Measurements from ENCODE around the gene ZBP1.
A peak's percentile ranks its signal among the peaks of the same experiment; 100 is the strongest.

ZBP1 gene

GRCh38 chr20:57577679-57578475, 42.3 kb downstream of the ZBP1 start:
- no peak overlapping the region for H3K4me3 ChIP-seq (ENCODE audit: low read depth, low read length)
- in situ Hi-C loops (cut with HindIII; ENCODE audit: low sequenced_read_pairs): no loop called here
- no peak for DNase-seq (ENCODE audit: low read depth, low spot score)
- no peak for TF ChIP-seq CTCF (IDR thresholded peaks at IDR 0.05; ENCODE audit: low read depth, low read length)

GRCh38 chr20:57576617-57577550, 43.3 kb downstream of the ZBP1 start:
- in situ Hi-C loops (cut with HindIII; ENCODE audit: low sequenced_read_pairs): no loop called here
- TF ChIP-seq CTCF (IDR thresholded peaks at IDR 0.05; ENCODE audit: low read depth, low read length): no peak
- DNase-seq (ENCODE audit: low read depth, low spot score): no peak
- no peak overlapping the region for H3K4me3 ChIP-seq (ENCODE audit: low read depth, low read length)

GRCh38 chr20:57576002-57576401, 44.2 kb downstream of the ZBP1 start:
- H3K4me3 ChIP-seq (ENCODE audit: low read depth, low read length): no peak overlapping the region
- in situ Hi-C loops (cut with HindIII; ENCODE audit: low sequenced_read_pairs): no loop called here
- no peak for TF ChIP-seq CTCF (IDR thresholded peaks at IDR 0.05; ENCODE audit: low read depth, low read length)
- DNase-seq (ENCODE audit: low read depth, low spot score): no peak

GRCh38 chr20:57574954-57575353, 45.3 kb downstream of the ZBP1 start:
- H3K4me3 ChIP-seq (ENCODE audit: low read depth, low read length): no peak overlapping the region
- in situ Hi-C loops (cut with HindIII; ENCODE audit: low sequenced_read_pairs): no loop called here
- no peak for TF ChIP-seq CTCF (IDR thresholded peaks at IDR 0.05; ENCODE audit: low read depth, low read length)
- no peak for DNase-seq (ENCODE audit: low read depth, low spot score)

- peak; percentile 32 for TF ChIP-seq CTCF (IDR thresholded peaks at IDR 0.05; ENCODE audit: low read depth, low read length)
- in situ Hi-C loops (cut with HindIII; ENCODE audit: low sequenced_read_pairs): no loop called here
- DNase-seq (ENCODE audit: low read depth, low spot score): no peak
- H3K4me3 ChIP-seq (ENCODE audit: low read depth, low read length): no peak overlapping the region
These were observed 46.3 kb downstream of the ZBP1 start for GRCh38 chr20:57573894-57574293.

- in situ Hi-C loops (cut with HindIII; ENCODE audit: low sequenced_read_pairs): no loop called here
- TF ChIP-seq CTCF (IDR thresholded peaks at IDR 0.05; ENCODE audit: low read depth, low read length): no peak
- no peak for DNase-seq (ENCODE audit: low read depth, low spot score)
- no peak overlapping the region for H3K4me3 ChIP-seq (ENCODE audit: low read depth, low read length)
These were observed 47.0 kb downstream of the ZBP1 start for GRCh38 chr20:57573242-57573641.

All from astrocyte of the spinal cord (primary cell).